Fibroblast of lung (primary cell): ENCODE measurements around the gene PKD1.
"Not testable (repeated sequence)": the region's sequence is repeated elsewhere in the genome, so short reads cannot be mapped to it uniquely, and the experiment has no call there.

Source experiments
- EZH2 ChIP-seq: IDR thresholded peaks from 2 replicates; pipeline ENCODE4 v1.5.1; 2012; ENCODE audit warnings: low read length, control low read depth, mild to moderate bottlenecking; ENCODE audit errors: missing control alignments
- TF ChIP-seq, protein P1 (sequence below), 2 donors: IDR thresholded peaks in 1 of 2; conservative IDR thresholded peaks in 1 of 2; 1 replicate in 1 of 2; 2 replicates in 1 of 2; pipeline ENCODE4 v1.5.1; 2011 to 2012; ENCODE audit warnings: low read length in 2 of 2, control low read depth in 1 of 2, inconsistent platforms in 1 of 2, low read depth in 1 of 2, mild to moderate bottlenecking in 1 of 2

DNA sequence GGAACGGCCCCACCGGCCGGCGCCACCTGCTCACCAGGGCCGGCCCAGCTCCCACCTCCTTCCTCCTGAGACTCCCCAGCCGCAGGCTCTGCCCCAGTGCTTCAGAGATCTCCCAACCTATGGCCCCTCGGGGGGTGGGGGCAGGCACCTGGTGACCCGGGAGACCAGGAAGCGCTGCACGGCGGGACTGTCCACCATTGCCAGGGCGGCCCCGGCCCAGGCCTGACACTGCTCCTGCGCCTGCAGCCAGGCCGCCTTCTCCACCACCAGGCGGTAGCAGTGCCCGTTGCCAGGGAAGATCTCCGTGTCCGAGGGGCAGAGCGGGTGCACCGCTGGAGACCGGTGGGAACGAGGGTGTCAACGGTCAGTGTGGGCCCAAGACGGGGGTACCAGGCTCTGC is 18.4 kb downstream of the PKD1 start:
- TF ChIP-seq EZH2: not testable (repeated sequence)
- TF ChIP-seq, protein P1, sequence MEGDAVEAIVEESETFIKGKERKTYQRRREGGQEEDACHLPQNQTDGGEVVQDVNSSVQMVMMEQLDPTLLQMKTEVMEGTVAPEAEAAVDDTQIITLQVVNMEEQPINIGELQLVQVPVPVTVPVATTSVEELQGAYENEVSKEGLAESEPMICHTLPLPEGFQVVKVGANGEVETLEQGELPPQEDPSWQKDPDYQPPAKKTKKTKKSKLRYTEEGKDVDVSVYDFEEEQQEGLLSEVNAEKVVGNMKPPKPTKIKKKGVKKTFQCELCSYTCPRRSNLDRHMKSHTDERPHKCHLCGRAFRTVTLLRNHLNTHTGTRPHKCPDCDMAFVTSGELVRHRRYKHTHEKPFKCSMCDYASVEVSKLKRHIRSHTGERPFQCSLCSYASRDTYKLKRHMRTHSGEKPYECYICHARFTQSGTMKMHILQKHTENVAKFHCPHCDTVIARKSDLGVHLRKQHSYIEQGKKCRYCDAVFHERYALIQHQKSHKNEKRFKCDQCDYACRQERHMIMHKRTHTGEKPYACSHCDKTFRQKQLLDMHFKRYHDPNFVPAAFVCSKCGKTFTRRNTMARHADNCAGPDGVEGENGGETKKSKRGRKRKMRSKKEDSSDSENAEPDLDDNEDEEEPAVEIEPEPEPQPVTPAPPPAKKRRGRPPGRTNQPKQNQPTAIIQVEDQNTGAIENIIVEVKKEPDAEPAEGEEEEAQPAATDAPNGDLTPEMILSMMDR (conservative IDR thresholded peaks at IDR 0.05 in 1 of 2, IDR thresholded peaks at IDR 0.05 in 1 of 2; ENCODE audit: low read depth in 1 of 2, low read length in 2 of 2): not testable (repeated sequence)
